B cell (primary cell): Measurements from ENCODE around the gene PGAM5. TPM values are rescaled to one million over a fixed set of nuclear protein-coding genes. Genes with fewer than 3 reads are reported as not detected.

ENCODE experiments used
- ATAC-seq: fragments of 200-7000 bp; cut with Tn5 transposase; one replicate; pipeline ENCODE4 v1.10.0; 2021; ENCODE audit warnings: low read depth, mild to moderate bottlenecking, moderate number of reproducible peaks, moderate library complexity
- CTCF ChIA-PET: fragments of 350-600 bp; sonication (Branson Sonifier 250); formaldehyde crosslinking; loops from one replicate; lab custom pipeline; 2021; ENCODE audit warnings: antibody characterized with exemption, inconsistent platforms; lab: Charles Lee
- POLR2A ChIA-PET: fragments of 350-600 bp; sonication (Branson Sonifier 250); formaldehyde crosslinking; loops from one replicate; lab custom pipeline; 2021; ENCODE audit warnings: antibody characterized with exemption; lab: Charles Lee
- DNase-seq: peaks from one replicate; pipeline ENCODE4 v3.0.0; 2013
- H2AFZ ChIP-seq: 2 replicates; pipeline ENCODE4 v1.6.1; 2012; ENCODE audit warnings: mild to moderate bottlenecking, low read depth, low read length; ENCODE audit not compliant: insufficient read depth, poor library complexity, severe bottlenecking
- H3K27ac ChIP-seq, 2 donors: 1 replicate in 1 of 2; 2 replicates in 1 of 2; pipeline ENCODE4 v1.5.1; 2012 to 2013; ENCODE audit warnings: low read length in 2 of 2, mild to moderate bottlenecking in 2 of 2, moderate library complexity in 1 of 2
- H3K27me3 ChIP-seq, 4 experiments: fragments of 200-600 bp in 1 of 4; sonication (generic) in 1 of 4; replicated peaks in 1 of 4; 1 replicate in 2 of 4; 2 replicates in 2 of 4; pipeline versions ENCODE4 v1.6.1 to v1.7.0; 2013 to 2016; ENCODE audit warnings: low read length in 3 of 4, mild to moderate bottlenecking in 2 of 4, mixed read lengths in 1 of 4, moderate library complexity in 1 of 4; ENCODE audit not compliant: insufficient read depth in 4 of 4, control insufficient read depth in 3 of 4; ENCODE audit errors: control extremely low read depth in 1 of 4
- H3K36me3 ChIP-seq, 2 experiments: replicated peaks in 1 of 2; 1 replicate in 1 of 2; 2 replicates in 1 of 2; pipeline versions ENCODE4 v1.6.1 to v1.7.1; 2013; ENCODE audit warnings: low read length in 1 of 2; ENCODE audit not compliant: insufficient read depth in 2 of 2, control insufficient read depth in 1 of 2; ENCODE audit errors: control extremely low read depth in 1 of 2, extremely low read depth in 1 of 2
- H3K4me1 ChIP-seq, 2 donors: fragments of 200-600 bp in 1 of 2; sonication (generic) in 1 of 2; 1 replicate in 1 of 2; 2 replicates in 1 of 2; pipeline versions ENCODE4 v1.5.1 to v1.6.1; 2013 to 2017; ENCODE audit warnings: low read length in 2 of 2; ENCODE audit not compliant: control insufficient read depth in 2 of 2, insufficient read depth in 2 of 2
- H3K4me2 ChIP-seq: replicated peaks from 2 replicates; pipeline ENCODE3; 2012; ENCODE audit warnings: mild to moderate bottlenecking, low read depth, low read length; ENCODE audit not compliant: poor library complexity, severe bottlenecking
- H3K4me3 ChIP-seq, 5 experiments: fragments of 200-600 bp in 1 of 5; sonication (generic) in 1 of 5; 1 replicate in 3 of 5; 2 replicates in 2 of 5; pipeline versions ENCODE4 v1.5.1 to v1.7.0; 2011 to 2016; ENCODE audit warnings: low read length in 4 of 5, mild to moderate bottlenecking in 4 of 5, low read depth in 2 of 5, control low read depth in 1 of 5, moderate library complexity in 1 of 5; ENCODE audit not compliant: insufficient read depth in 1 of 5; ENCODE audit errors: control extremely low read depth in 1 of 5, extremely low read depth in 1 of 5
- H3K79me2 ChIP-seq: fragments of 200-600 bp; sonication (generic); one replicate; pipeline ENCODE4 v1.6.0; 2016; ENCODE audit warnings: low read length; ENCODE audit not compliant: control insufficient read depth, insufficient read depth
- H3K9ac ChIP-seq: fragments of 200-600 bp; sonication (generic); 2 replicates; pipeline ENCODE4 v1.6.1; 2017; ENCODE audit warnings: mild to moderate bottlenecking, low read length, moderate library complexity
- H3K9me3 ChIP-seq, 3 donors: one replicate each; pipeline versions ENCODE4 v1.6.1 to v1.7.1; 2013; ENCODE audit warnings: low read length in 2 of 3; ENCODE audit not compliant: control insufficient read depth in 2 of 3, insufficient read depth in 1 of 3; ENCODE audit errors: control extremely low read depth in 1 of 3
- H4K20me1 ChIP-seq: 2 replicates; pipeline ENCODE4 v1.6.0; 2012; ENCODE audit warnings: mild to moderate bottlenecking, low read length; ENCODE audit not compliant: insufficient read depth, control insufficient read depth, poor library complexity, severe bottlenecking
- H3K27ac Mint-ChIP-seq: one replicate; pipeline ENCODE4 v1.8.0; 2021; ENCODE audit warnings: mixed read lengths
- H3K27me3 Mint-ChIP-seq: one replicate; pipeline ENCODE4 v1.8.0; 2021; ENCODE audit warnings: mixed read lengths
- H3K4me1 Mint-ChIP-seq: one replicate; pipeline ENCODE4 v1.8.0; 2021; ENCODE audit warnings: mixed read lengths
- H3K4me3 Mint-ChIP-seq: one replicate; pipeline ENCODE4 v1.8.0; 2021; ENCODE audit warnings: mixed read lengths
- H3K9me3 Mint-ChIP-seq: one replicate; pipeline ENCODE4 v1.8.0; 2022; ENCODE audit warnings: mixed read lengths; ENCODE audit not compliant: insufficient read depth
- CTCF ChIP-seq: fragments of 200-600 bp; IDR thresholded peaks from one replicate; pipeline ENCODE4 v1.8.0; 2022; ENCODE audit warnings: antibody characterized with exemption, mild to moderate bottlenecking
- EZH2 ChIP-seq: IDR thresholded peaks from 2 replicates; pipeline ENCODE4 v1.6.1; 2012; ENCODE audit warnings: borderline replicate concordance, low read depth, mild to moderate bottlenecking, moderate library complexity, low read length; ENCODE audit not compliant: insufficient read depth, poor library complexity, severe bottlenecking
- WGBS: methylation state at CpG from one replicate; pipeline ENCODE4 v1.1.5; 2013; ENCODE audit warnings: missing lambda C conversion rate; ENCODE audit not compliant: insufficient coverage; 5-methylcytosine and 5-hydroxymethylcytosine counted together
- intact Hi-C: fragments of 100-400 bp; cut with micrococcal nuclease; formaldehyde crosslinking; loops from one replicate; pipeline ENCODE4 v1.10.0; 2022
- polyA plus RNA-seq: library from polyadenylated mRNA; depleted of rRNA; stranded (reverse); fragments of >200 nt; gene quantifications from 2 replicates; pipeline ENCODE4 v1.2.3, GENCODE V29; 2012
- total RNA-seq, 2 donors: library from RNA; stranded (reverse); fragments of 120-200 nt in 1 of 2; gene quantifications; 1 replicate in 1 of 2; 2 replicates in 1 of 2; pipeline versions ENCODE4 v1.2.3 to v1.2.4, GENCODE V29; 2013 to 2022

Gene PGAM5
- total and polyA plus RNA-seq, 2 donors (not counting 1 experiment from before 2014, with no cell fraction given), result 14.6 to 29.9 TPM

DNA sequence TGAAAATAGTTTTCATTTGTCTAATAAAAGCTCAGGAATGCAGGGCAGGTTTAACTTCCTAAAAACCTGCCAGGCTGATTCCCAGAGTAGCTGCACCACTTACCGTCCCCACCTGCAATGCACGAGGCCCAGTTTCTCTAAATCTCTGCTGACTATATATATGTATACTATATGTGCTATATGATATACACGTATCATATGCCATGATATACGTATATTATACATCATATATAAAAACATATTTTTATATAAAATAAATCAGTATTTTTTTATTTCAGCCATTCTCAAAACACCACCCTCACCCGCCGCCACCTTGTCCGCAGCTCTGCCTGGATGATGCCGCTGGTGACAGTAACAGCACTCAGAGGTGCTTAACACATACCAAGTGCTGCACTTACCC lies 48.7 kb downstream of the PGAM5 start:
- Histone ChIP-seq H2AFZ (no peak overlapping the region), H3K27ac (no peak overlapping the region), H3K36me3 (peaks cover 3 to 19% of the 10 kb centered on the region in 2 experiments), H4K20me1 (peaks cover 58% of the 10 kb centered on the region), H3K79me2 (peaks cover 83% of the 10 kb centered on the region), H3K4me3 (no peak overlapping the region), H3K4me1 (peaks cover 15 to 24% of the 10 kb centered on the region in 2 donors), H3K27me3 (no peaks in the 10 kb centered on the region), H3K9ac (no peak overlapping the region), H3K9me3 (no peaks in the 10 kb centered on the region), H3K4me2 (no peak overlapping the region)
- peaks cover 33% of the 10 kb centered on the region for H3K4me1 Mint-ChIP-seq
- POLR2A ChIA-PET, result interaction anchor here (0.7 kb wide), 1 partner anchor 198 kb away, joined by 3 read pairs; no protein-coding TSS in a partner anchor
- H3K27me3 Mint-ChIP-seq, result no peaks in the 10 kb centered on the region
- H3K27ac Mint-ChIP-seq, result no peak overlapping the region
- no peak for ATAC-seq
- intact Hi-C loops, result no loop called here
- H3K4me3 Mint-ChIP-seq, result no peak overlapping the region
- 96% methylated on average over 4 of the region's 8 CpGs for WGBS
- DNase-seq, result no peak
- CTCF ChIA-PET, result no interaction called here
- TF ChIP-seq EZH2, result no peak
- TF ChIP-seq CTCF, result no peak
- H3K9me3 Mint-ChIP-seq, result no peaks in the 10 kb centered on the region
